HL-60 (cell line): ENCODE measurements around the gene ADTRP.

Experiments
- DNase-seq, 2 experiments: peaks; one replicate each; pipeline ENCODE4 v3.0.0-alpha.2; 2010 to 2020; ENCODE audit warnings: low read depth in 1 of 2, low spot score in 1 of 2
- H3K27ac ChIP-seq: fragments of 250-450 bp; sonication (Bioruptor Pico); replicated peaks from 2 replicates; pipeline ENCODE4 v1.5.1; 2020; ENCODE audit warnings: mild to moderate bottlenecking, moderate library complexity
- H3K27me3 ChIP-seq: fragments of 250-450 bp; sonication (Bioruptor Pico); 2 replicates; pipeline ENCODE4 v1.5.1; 2021; ENCODE audit warnings: mild to moderate bottlenecking, moderate library complexity; ENCODE audit not compliant: insufficient read depth, poor library complexity, severe bottlenecking
- H3K4me3 ChIP-seq: replicated peaks from 2 replicates; pipeline ENCODE4 v1.5.1; 2011; ENCODE audit warnings: mild to moderate bottlenecking, control low read depth, low read length; ENCODE audit not compliant: insufficient read depth
- CTCF ChIP-seq: IDR thresholded peaks from one replicate; pipeline ENCODE4 v1.5.1; 2011; ENCODE audit warnings: low read length, control low read depth, inconsistent platforms; ENCODE audit not compliant: insufficient read depth
- GABPA ChIP-seq: IDR thresholded peaks from 2 replicates; pipeline ENCODE4 v1.6.1; 2012; ENCODE audit warnings: low read depth
- POLR2AphosphoS5 ChIP-seq: IDR thresholded peaks from 2 replicates; pipeline ENCODE4 v1.6.1; 2012; ENCODE audit warnings: low read depth
- REST ChIP-seq: IDR thresholded peaks from 2 replicates; pipeline ENCODE4 v1.6.1; 2012; ENCODE audit warnings: low read depth; ENCODE audit not compliant: insufficient replicate concordance
- SPI1 ChIP-seq: IDR thresholded peaks from 2 replicates; pipeline ENCODE4 v1.6.1; 2012; ENCODE audit warnings: low read depth, mild to moderate bottlenecking, borderline replicate concordance

Gene ADTRP

GRCh38 chr6:11718463-11718862 is 60.1 kb downstream of the ADTRP start:
- no peak for DNase-seq
- Histone ChIP-seq H3K27me3 (no peaks in the 10 kb centered on the region), H3K27ac (no peak overlapping the region), H3K4me3 (no peak overlapping the region)
- no peak for TF ChIP-seq REST

GRCh38 chr6:11718031-11718430 is 60.6 kb downstream of the ADTRP start:
- no peak overlapping the region for H3K27ac ChIP-seq
- no peak overlapping the region for H3K4me3 ChIP-seq
- TF ChIP-seq SPI1 = no peak
- no peak for TF ChIP-seq POLR2AphosphoS5
- no peak for TF ChIP-seq CTCF
- DNase-seq = no peak
- no peaks in the 10 kb centered on the region for H3K27me3 ChIP-seq

GRCh38 chr6:11714798-11715285 is 63.8 kb downstream of the ADTRP start:
- Histone ChIP-seq H3K4me3 (no peak overlapping the region), H3K27me3 (no peaks in the 10 kb centered on the region), H3K27ac (no peak overlapping the region)
- TF ChIP-seq GABPA = no peak
- TF ChIP-seq POLR2AphosphoS5 = no peak
- no peak for TF ChIP-seq SPI1
- no peak for DNase-seq

- no peak for TF ChIP-seq CTCF
- no peak for TF ChIP-seq SPI1
- TF ChIP-seq REST = no peak
- no peak for TF ChIP-seq GABPA
- no peak for TF ChIP-seq POLR2AphosphoS5
- no peak for DNase-seq
- Histone ChIP-seq H3K4me3 (no peak overlapping the region), H3K27ac (no peak overlapping the region), H3K27me3 (no peaks in the 10 kb centered on the region)
Observed at GRCh38 chr6:11714116-11714797, 64.3 kb downstream of the ADTRP start.

GRCh38 chr6:11712760-11713159 is 65.8 kb downstream of the ADTRP start:
- no peak overlapping the region for H3K27ac ChIP-seq
- H3K27me3 ChIP-seq = no peaks in the 10 kb centered on the region
- no peak for TF ChIP-seq POLR2AphosphoS5
- no peak for TF ChIP-seq CTCF
- no peak for TF ChIP-seq SPI1
- no peak for TF ChIP-seq REST
- peak; percentile 67 to 77 for DNase-seq
- no peak overlapping the region for H3K4me3 ChIP-seq
